ENCODE results near the gene CAD. TPM values are rescaled to one million over a fixed set of nuclear protein-coding genes. Genes with fewer than 3 reads are reported as not detected.

CAD gene
- total RNA-seq, 2 donors from 2014 or later = 120 to 127 TPM

DNA sequence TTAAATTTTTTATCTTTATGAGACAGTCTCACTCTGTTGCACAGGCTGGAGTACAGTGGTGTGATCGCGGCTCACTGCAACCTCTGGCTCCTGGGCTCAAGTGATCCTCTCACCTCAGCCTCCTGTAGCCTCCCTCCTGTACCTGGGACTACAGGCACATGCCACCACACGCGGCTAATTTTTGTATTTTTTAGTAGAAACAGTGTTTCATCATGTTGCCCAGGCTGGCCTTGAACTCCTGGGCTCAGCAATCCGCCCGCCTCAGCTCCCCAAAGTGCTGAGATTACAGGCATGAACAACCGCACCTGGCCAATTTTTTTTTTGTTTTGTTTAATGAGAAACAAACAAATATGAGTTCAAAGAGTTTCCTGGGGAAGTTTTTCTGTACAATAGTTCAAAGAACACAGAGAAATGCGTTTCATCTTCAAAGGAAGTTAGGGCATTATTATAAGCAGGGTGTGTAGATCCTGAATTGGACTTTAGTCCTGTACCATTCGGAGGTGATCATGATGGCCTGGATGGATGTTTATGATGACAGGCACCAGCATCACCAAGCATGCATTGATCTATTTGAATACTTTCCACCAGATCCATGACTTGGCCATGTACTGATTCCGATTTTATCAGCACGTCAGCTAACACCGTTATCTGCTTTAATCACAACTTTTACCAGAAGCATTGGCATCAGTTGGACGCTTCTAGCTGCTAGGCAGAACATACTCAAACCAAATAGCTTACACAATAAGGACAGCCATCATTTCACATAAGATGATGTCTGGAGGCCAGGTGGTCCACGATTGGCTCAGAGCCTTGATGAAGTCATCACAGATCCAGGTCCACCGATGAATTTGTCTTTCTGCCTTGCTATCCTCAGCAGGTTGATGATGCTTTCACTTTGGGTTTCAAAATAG is 39.5 kb upstream of the CAD start:
- no peak overlapping the region for H3K27ac Mint-ChIP-seq
- Histone ChIP-seq H3K4me1 (ENCODE audit: control insufficient read depth, insufficient read depth, low read length) (no peaks in the 10 kb centered on the region), H3K9me3 (ENCODE audit: control insufficient read depth, low read length) (no peaks in the 10 kb centered on the region), H3K27me3 (ENCODE audit: control insufficient read depth, insufficient read depth, low read length, poor library complexity, severe bottlenecking) (peaks cover 11% of the 10 kb centered on the region), H3K27ac (ENCODE audit: low read depth, low read length) (no peak overlapping the region), H3K4me3 (ENCODE audit: low read length) (no peak overlapping the region), H3K36me3 (ENCODE audit: control insufficient read depth, insufficient read depth, low read length) (no peaks in the 10 kb centered on the region), H3K9ac (ENCODE audit: extremely low read depth, low read length, poor library complexity, severe bottlenecking) (no peak overlapping the region)
- H3K4me1 Mint-ChIP-seq = no peaks in the 10 kb centered on the region
- H3K4me3 Mint-ChIP-seq = no peak overlapping the region
- no peaks in the 10 kb centered on the region for H3K36me3 Mint-ChIP-seq (ENCODE audit: low read depth)
- DNase-seq = no peak
- H3K9me3 Mint-ChIP-seq = no peaks in the 10 kb centered on the region
- no peak for TF ChIP-seq CTCF (conservative IDR thresholded peaks at IDR 0.05)
- 93 to 95% methylated on average over 12 to 15 of the region's 15 CpGs for WGBS, 2 experiments (ENCODE audit: insufficient coverage in 1 of 2, insufficient read length in 1 of 2)
- H3K27me3 Mint-ChIP-seq (ENCODE audit: insufficient read depth) = peaks cover 14% of the 10 kb centered on the region

GRCh38 chr2:27178469-27178868 is 38.7 kb upstream of the CAD start:
- Mint-ChIP-seq H3K4me1 (no peaks in the 10 kb centered on the region), H3K36me3 (ENCODE audit: low read depth) (no peaks in the 10 kb centered on the region), H3K27me3 (ENCODE audit: insufficient read depth) (peaks cover 10% of the 10 kb centered on the region), H3K4me3 (no peak overlapping the region), H3K9me3 (no peaks in the 10 kb centered on the region), H3K27ac (no peak overlapping the region)
- Histone ChIP-seq H3K36me3 (ENCODE audit: control insufficient read depth, insufficient read depth, low read length) (no peaks in the 10 kb centered on the region), H3K4me1 (ENCODE audit: control insufficient read depth, insufficient read depth, low read length) (no peaks in the 10 kb centered on the region), H3K27me3 (ENCODE audit: control insufficient read depth, insufficient read depth, low read length, poor library complexity, severe bottlenecking) (peaks cover 6% of the 10 kb centered on the region), H3K27ac (ENCODE audit: low read depth, low read length) (no peak overlapping the region), H3K4me3 (ENCODE audit: low read length) (no peak overlapping the region), H3K9me3 (ENCODE audit: control insufficient read depth, low read length) (no peaks in the 10 kb centered on the region), H3K9ac (ENCODE audit: extremely low read depth, low read length, poor library complexity, severe bottlenecking) (no peak overlapping the region)
- no peak for DNase-seq
- no peak for TF ChIP-seq CTCF (conservative IDR thresholded peaks at IDR 0.05)
- 100% methylated on average over 1 of the region's 3 CpGs; no CpG with 5 or more reads in 1 of the 2 experiments for WGBS, 2 experiments (ENCODE audit: insufficient coverage in 1 of 2, insufficient read length in 1 of 2)

DNA sequence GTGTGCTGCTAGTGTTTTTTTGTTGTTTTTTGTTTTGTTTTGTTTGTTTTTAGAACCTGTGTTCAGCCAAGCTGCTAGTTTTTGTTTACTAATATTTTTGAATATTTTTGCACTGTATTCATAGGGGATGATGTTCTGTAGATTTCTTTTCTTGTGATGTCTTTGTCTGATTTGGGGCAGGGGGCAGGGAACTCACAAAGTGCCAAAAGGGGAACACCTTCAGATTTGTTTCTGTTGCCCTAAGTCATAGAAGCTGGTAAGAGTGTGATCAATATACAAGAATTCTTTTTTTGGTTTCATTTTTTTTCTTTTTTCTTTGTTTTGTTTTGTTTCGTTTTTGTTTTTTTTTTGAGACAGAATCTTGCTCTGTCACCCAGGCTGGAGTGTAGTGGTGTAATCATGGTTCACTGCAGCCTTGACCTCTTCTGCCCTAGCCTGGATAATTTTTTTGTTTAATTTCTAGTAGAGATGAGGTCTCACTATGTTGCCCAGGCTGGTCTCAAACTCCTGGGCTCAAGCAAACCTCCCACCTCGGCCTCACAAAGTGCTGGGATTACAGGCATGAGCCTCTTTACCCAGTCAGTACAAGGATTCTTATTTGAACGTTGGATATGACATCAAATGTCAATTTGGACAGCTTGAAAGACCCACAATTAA is 37.7 kb upstream of the CAD start:
- no peaks in the 10 kb centered on the region for H3K4me1 Mint-ChIP-seq
- 68 to 88% methylated on average over 2 of the region's 3 CpGs for WGBS, 2 experiments (ENCODE audit: insufficient coverage in 1 of 2, insufficient read length in 1 of 2)
- Histone ChIP-seq H3K36me3 (ENCODE audit: control insufficient read depth, insufficient read depth, low read length) (no peaks in the 10 kb centered on the region), H3K9me3 (ENCODE audit: control insufficient read depth, low read length) (no peaks in the 10 kb centered on the region), H3K27ac (ENCODE audit: low read depth, low read length) (no peak overlapping the region), H3K4me1 (ENCODE audit: control insufficient read depth, insufficient read depth, low read length) (no peaks in the 10 kb centered on the region), H3K27me3 (ENCODE audit: control insufficient read depth, insufficient read depth, low read length, poor library complexity, severe bottlenecking) (no peaks in the 10 kb centered on the region), H3K4me3 (ENCODE audit: low read length) (no peak overlapping the region), H3K9ac (ENCODE audit: extremely low read depth, low read length, poor library complexity, severe bottlenecking) (no peak overlapping the region)
- peaks cover 10% of the 10 kb centered on the region for H3K27me3 Mint-ChIP-seq (ENCODE audit: insufficient read depth)
- no peak for DNase-seq
- no peaks in the 10 kb centered on the region for H3K36me3 Mint-ChIP-seq (ENCODE audit: low read depth)
- TF ChIP-seq CTCF (conservative IDR thresholded peaks at IDR 0.05) = no peak
- no peak overlapping the region for H3K4me3 Mint-ChIP-seq
- H3K27ac Mint-ChIP-seq = no peak overlapping the region
- H3K9me3 Mint-ChIP-seq = no peaks in the 10 kb centered on the region

All from endodermal cell (in vitro differentiated cells).